ENCODE data around the gene PRXL2C. TPM values are rescaled to one million over a fixed set of nuclear protein-coding genes. Genes with fewer than 3 reads are reported as not detected.
A peak's percentile ranks its signal among the peaks of the same experiment; 100 is the strongest.
"Not testable (repeated sequence)": the region's sequence is repeated elsewhere in the genome, so short reads cannot be mapped to it uniquely, and the experiment has no call there.

PRXL2C gene
- total RNA-seq, 1 donor from 2014 or later: 16.7 TPM

GRCh38 chr9:96668868-96669534 is 13.9 kb upstream of the PRXL2C start:
- H3K4me3 ChIP-seq (ENCODE audit: low read length in 3 of 3): no peak overlapping the region
- no peak overlapping the region for H3K9ac ChIP-seq (ENCODE audit: low read depth in 1 of 3, low read length in 3 of 3)
- no peaks in the 10 kb centered on the region for H3K36me3 ChIP-seq (ENCODE audit: control insufficient read depth in 3 of 3, insufficient read depth in 3 of 3, low read length in 3 of 3)
- H3K9me3 ChIP-seq (ENCODE audit: control insufficient read depth in 3 of 3, low read length in 3 of 3): no peaks in the 10 kb centered on the region
- no peaks in the 10 kb centered on the region for H3K27me3 ChIP-seq (ENCODE audit: control insufficient read depth in 3 of 3, insufficient read depth in 3 of 3, low read length in 3 of 3)
- no peaks in the 10 kb centered on the region for H3K4me1 ChIP-seq (ENCODE audit: control insufficient read depth in 3 of 3, insufficient read depth in 3 of 3, low read length in 3 of 3)
- H3K27ac ChIP-seq (ENCODE audit: low read depth, low read length): no peak overlapping the region

DNA sequence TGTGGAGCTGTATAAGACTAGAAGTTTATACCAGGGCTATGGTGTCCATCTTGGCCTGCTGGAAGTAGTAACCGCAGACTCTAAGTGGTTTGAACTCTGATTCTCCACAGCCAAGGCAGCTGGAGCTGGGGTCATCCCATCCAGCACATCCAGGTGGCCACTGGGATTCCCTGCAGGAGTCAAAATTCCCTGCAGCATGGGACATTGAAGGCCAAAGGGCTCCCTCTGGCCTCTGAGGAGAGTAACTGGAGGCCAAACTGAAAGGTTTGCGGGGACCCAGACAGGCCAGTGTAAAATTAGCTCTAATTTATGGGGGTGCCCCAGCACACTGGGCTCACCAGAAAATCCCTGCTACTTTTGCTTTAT is 12.2 kb upstream of the PRXL2C start:
- H3K4me3 ChIP-seq (ENCODE audit: low read length in 3 of 3): no peak overlapping the region
- no peaks in the 10 kb centered on the region for H3K9me3 ChIP-seq (ENCODE audit: control insufficient read depth in 3 of 3, low read length in 3 of 3)
- no peak overlapping the region for H3K9ac ChIP-seq (ENCODE audit: low read depth in 1 of 3, low read length in 3 of 3)
- H3K27me3 ChIP-seq (ENCODE audit: control insufficient read depth in 3 of 3, insufficient read depth in 3 of 3, low read length in 3 of 3): no peaks in the 10 kb centered on the region
- no peak overlapping the region for H3K27ac ChIP-seq (ENCODE audit: low read depth, low read length)
- H3K36me3 ChIP-seq (ENCODE audit: control insufficient read depth in 3 of 3, insufficient read depth in 3 of 3, low read length in 3 of 3): no peaks in the 10 kb centered on the region
- H3K4me1 ChIP-seq (ENCODE audit: control insufficient read depth in 3 of 3, insufficient read depth in 3 of 3, low read length in 3 of 3): no peaks in the 10 kb centered on the region

GRCh38 chr9:96666653-96667362 is 11.7 kb upstream of the PRXL2C start:
- H3K9ac ChIP-seq (ENCODE audit: low read depth in 1 of 3, low read length in 3 of 3); H3K4me1 ChIP-seq (ENCODE audit: control insufficient read depth in 3 of 3, insufficient read depth in 3 of 3, low read length in 3 of 3); H3K36me3 ChIP-seq (ENCODE audit: control insufficient read depth in 3 of 3, insufficient read depth in 3 of 3, low read length in 3 of 3); H3K27me3 ChIP-seq (ENCODE audit: control insufficient read depth in 3 of 3, insufficient read depth in 3 of 3, low read length in 3 of 3); H3K4me3 ChIP-seq (ENCODE audit: low read length in 3 of 3); H3K27ac ChIP-seq (ENCODE audit: low read depth, low read length); H3K9me3 ChIP-seq (ENCODE audit: control insufficient read depth in 3 of 3, low read length in 3 of 3): not testable (repeated sequence)

- no peak overlapping the region for H3K4me3 ChIP-seq (ENCODE audit: low read length in 3 of 3)
- H3K36me3 ChIP-seq (ENCODE audit: control insufficient read depth in 3 of 3, insufficient read depth in 3 of 3, low read length in 3 of 3): no peaks in the 10 kb centered on the region
- no peaks in the 10 kb centered on the region for H3K9me3 ChIP-seq (ENCODE audit: control insufficient read depth in 3 of 3, low read length in 3 of 3)
- no peaks in the 10 kb centered on the region for H3K4me1 ChIP-seq (ENCODE audit: control insufficient read depth in 3 of 3, insufficient read depth in 3 of 3, low read length in 3 of 3)
- H3K9ac ChIP-seq (ENCODE audit: low read depth in 1 of 3, low read length in 3 of 3): no peak overlapping the region
- no peaks in the 10 kb centered on the region for H3K27me3 ChIP-seq (ENCODE audit: control insufficient read depth in 3 of 3, insufficient read depth in 3 of 3, low read length in 3 of 3)
- H3K27ac ChIP-seq (ENCODE audit: low read depth, low read length): no peak overlapping the region
Measured at GRCh38 chr9:96665789-96666188, 10.7 kb upstream of the PRXL2C start.

DNA sequence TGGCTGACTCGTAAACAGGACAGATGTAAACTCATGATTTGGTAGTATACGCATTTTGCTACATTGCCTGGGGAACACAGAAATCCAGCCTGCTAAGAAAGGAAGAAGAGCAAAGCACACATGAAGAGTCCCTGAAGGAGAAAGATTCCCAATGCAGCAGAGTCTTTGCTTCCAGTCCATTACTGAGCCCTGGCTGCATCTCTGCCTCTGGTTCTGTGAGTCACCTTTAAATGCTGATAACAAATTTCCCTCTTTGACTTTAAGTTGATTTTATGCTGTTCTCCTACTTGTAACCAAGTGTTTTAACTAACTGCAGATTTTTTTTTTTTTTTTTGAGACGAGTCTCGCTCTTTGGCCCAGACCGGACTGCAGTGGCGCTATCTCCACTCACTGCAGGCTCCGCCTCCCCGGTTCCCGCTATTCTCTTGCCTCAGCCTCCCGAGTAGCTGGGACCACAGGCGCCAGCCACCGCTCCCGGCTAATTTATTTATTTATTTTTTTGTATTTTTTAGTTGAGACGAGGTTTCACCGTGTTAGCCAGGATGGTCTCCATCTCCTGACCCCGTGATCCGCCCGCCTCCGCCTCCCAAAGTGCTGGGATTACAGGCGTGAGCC is 8.5 kb upstream of the PRXL2C start:
- Histone ChIP-seq H3K27ac (ENCODE audit: low read depth, low read length) (no peak overlapping the region), H3K27me3 (ENCODE audit: control insufficient read depth in 3 of 3, insufficient read depth in 3 of 3, low read length in 3 of 3) (no peaks in the 10 kb centered on the region), H3K9ac (ENCODE audit: low read depth in 1 of 3, low read length in 3 of 3) (no peak overlapping the region), H3K4me1 (ENCODE audit: control insufficient read depth in 3 of 3, insufficient read depth in 3 of 3, low read length in 3 of 3) (no peaks in the 10 kb centered on the region), H3K9me3 (ENCODE audit: control insufficient read depth in 3 of 3, low read length in 3 of 3) (no peaks in the 10 kb centered on the region), H3K4me3 (ENCODE audit: low read length in 3 of 3) (no peak overlapping the region), H3K36me3 (ENCODE audit: control insufficient read depth in 3 of 3, insufficient read depth in 3 of 3, low read length in 3 of 3) (no peaks in the 10 kb centered on the region)

DNA sequence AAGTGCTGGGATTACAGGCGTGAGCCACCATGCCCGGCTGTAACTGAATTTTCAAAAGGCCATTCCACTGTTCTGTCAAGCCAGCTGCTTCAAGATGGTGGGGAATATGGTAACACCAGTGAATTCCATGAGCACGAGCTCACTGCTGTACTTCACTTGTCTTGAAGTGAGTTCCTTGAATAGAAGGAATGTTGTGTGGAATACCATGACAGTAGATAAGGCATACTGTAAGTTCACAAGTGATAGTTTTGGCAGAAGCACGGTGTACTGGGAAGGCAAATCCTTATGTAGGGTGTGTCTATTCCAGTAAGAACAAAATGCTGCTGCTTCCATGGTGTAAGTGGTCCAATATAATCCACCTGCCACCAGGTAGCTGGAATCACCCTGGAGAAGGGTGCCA is 6.6 kb upstream of the PRXL2C start:
- no peak overlapping the region for H3K4me3 ChIP-seq (ENCODE audit: low read length in 3 of 3)
- no peaks in the 10 kb centered on the region for H3K4me1 ChIP-seq (ENCODE audit: control insufficient read depth in 3 of 3, insufficient read depth in 3 of 3, low read length in 3 of 3)
- H3K9me3 ChIP-seq (ENCODE audit: control insufficient read depth in 3 of 3, low read length in 3 of 3): no peaks in the 10 kb centered on the region
- no peak overlapping the region for H3K27ac ChIP-seq (ENCODE audit: low read depth, low read length)
- H3K9ac ChIP-seq (ENCODE audit: low read depth in 1 of 3, low read length in 3 of 3): no peak overlapping the region
- no peaks in the 10 kb centered on the region for H3K36me3 ChIP-seq (ENCODE audit: control insufficient read depth in 3 of 3, insufficient read depth in 3 of 3, low read length in 3 of 3)
- no peaks in the 10 kb centered on the region for H3K27me3 ChIP-seq (ENCODE audit: control insufficient read depth in 3 of 3, insufficient read depth in 3 of 3, low read length in 3 of 3)

DNA sequence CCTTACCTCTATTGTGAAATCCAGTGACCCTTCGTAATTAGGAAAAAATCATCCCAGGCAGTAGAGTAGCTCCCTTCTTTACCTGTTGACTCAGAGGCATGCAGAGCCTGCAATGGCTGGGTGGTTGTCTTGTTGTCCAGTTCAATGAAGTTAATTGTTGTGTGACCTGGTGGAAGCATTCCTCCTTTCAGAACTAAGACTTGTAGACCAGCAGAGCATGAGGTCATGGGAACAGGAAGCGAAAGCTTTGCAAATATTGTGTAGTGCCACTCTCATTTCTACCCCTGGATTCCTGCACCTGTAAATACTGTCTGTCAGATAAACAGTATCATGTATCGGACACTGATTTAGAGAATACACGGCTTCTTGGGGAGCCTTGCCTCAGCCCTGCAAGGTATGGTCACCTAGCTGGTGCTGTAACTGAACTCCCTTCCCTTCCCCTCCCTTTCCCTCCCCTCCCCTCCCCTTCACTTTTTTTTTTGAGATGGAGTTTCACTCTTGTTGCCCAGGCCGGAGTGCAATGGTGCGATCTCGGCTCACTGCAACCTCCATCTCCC is 5.7 kb upstream of the PRXL2C start:
- no peak overlapping the region for H3K4me3 ChIP-seq (ENCODE audit: low read length in 3 of 3)
- no peaks in the 10 kb centered on the region for H3K27me3 ChIP-seq (ENCODE audit: control insufficient read depth in 3 of 3, insufficient read depth in 3 of 3, low read length in 3 of 3)
- no peaks in the 10 kb centered on the region for H3K9me3 ChIP-seq (ENCODE audit: control insufficient read depth in 3 of 3, low read length in 3 of 3)
- H3K27ac ChIP-seq (ENCODE audit: low read depth, low read length): no peak overlapping the region
- no peaks in the 10 kb centered on the region for H3K36me3 ChIP-seq (ENCODE audit: control insufficient read depth in 3 of 3, insufficient read depth in 3 of 3, low read length in 3 of 3)
- H3K9ac ChIP-seq (ENCODE audit: low read depth in 1 of 3, low read length in 3 of 3): no peak overlapping the region
- no peaks in the 10 kb centered on the region for H3K4me1 ChIP-seq (ENCODE audit: control insufficient read depth in 3 of 3, insufficient read depth in 3 of 3, low read length in 3 of 3)

DNA sequence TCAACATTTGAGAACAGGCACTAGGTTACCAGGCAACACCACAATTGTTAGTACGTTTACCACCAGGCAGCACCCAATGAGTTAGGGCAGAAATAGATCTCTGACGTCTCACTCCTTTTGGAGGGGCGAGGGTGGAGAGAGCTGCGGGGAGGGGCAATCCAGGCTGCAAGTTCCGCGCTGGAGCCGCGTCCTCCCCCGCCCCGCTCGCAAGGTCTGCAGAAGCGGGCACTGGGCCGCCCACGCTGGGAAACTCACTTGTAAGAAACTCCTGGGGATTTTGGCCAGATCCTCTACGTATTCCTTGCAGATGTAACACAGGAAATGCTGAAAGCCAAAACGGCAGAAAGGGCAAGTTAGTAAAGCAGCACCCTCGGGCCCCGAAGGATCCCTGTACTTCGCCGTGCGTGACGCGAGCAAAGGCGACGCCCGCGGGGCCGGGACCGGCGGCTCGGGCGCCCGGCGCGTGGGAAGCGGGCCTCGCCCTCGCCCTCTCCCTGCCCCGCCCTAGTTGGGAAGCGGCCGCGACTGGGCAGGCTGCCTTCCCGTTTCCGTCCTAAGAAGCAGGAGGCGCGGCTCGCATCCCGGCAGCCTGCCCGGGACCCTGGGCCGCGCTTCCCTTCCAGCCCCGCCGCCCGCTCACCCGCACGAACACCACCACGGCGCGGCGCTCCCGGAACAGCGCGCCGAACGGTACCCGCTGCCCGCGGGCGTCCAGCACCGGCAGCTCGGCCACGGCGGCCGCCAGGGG is 493 bp downstream of the PRXL2C start:
- H3K9ac ChIP-seq (ENCODE audit: low read depth in 1 of 3, low read length in 3 of 3): peak overlapping the region; percentile 85 to 93 (median 91)
- H3K9me3 ChIP-seq (ENCODE audit: control insufficient read depth in 3 of 3, low read length in 3 of 3): no peaks in the 10 kb centered on the region
- H3K36me3 ChIP-seq (ENCODE audit: control insufficient read depth in 3 of 3, insufficient read depth in 3 of 3, low read length in 3 of 3): peaks cover 0 to 10% (median 8%) of the 10 kb centered on the region in 3 donors
- H3K4me1 ChIP-seq (ENCODE audit: control insufficient read depth in 3 of 3, insufficient read depth in 3 of 3, low read length in 3 of 3): peaks cover 6 to 16% (median 9%) of the 10 kb centered on the region in 3 donors
- H3K27me3 ChIP-seq (ENCODE audit: control insufficient read depth in 3 of 3, insufficient read depth in 3 of 3, low read length in 3 of 3): no peaks in the 10 kb centered on the region
- H3K27ac ChIP-seq (ENCODE audit: low read depth, low read length): peak overlapping the region; percentile 96
- peak overlapping the region; percentile 80 to 84 (median 82) for H3K4me3 ChIP-seq (ENCODE audit: low read length in 3 of 3)

DNA sequence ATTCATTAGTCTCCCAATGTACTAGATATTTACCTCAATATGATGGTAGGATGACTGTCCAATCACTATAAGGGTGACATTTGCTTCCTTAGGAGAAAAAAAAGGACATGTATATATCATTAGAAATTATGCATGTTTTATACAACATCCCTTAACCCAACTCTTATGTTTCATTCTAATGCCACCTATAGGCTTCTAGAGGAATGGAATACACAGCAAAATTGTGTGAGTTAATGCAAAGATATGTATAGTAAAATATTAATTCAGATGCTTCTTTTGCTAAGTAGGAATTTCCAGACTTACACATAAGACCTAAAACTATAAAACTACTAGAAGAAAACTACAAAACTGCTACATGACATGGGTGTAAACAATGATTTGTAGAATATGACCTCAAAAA is 3.5 kb downstream of the PRXL2C start:
- Histone ChIP-seq H3K9me3 (ENCODE audit: control insufficient read depth in 3 of 3, low read length in 3 of 3) (no peaks in the 10 kb centered on the region), H3K4me1 (ENCODE audit: control insufficient read depth in 3 of 3, insufficient read depth in 3 of 3, low read length in 3 of 3) (peaks cover 10 to 19% (median 15%) of the 10 kb centered on the region in 3 donors), H3K36me3 (ENCODE audit: control insufficient read depth in 3 of 3, insufficient read depth in 3 of 3, low read length in 3 of 3) (peaks cover 0 to 10% (median 9%) of the 10 kb centered on the region in 3 donors), H3K27ac (ENCODE audit: low read depth, low read length) (no peak overlapping the region), H3K4me3 (ENCODE audit: low read length in 3 of 3) (no peak overlapping the region), H3K9ac (ENCODE audit: low read depth in 1 of 3, low read length in 3 of 3) (no peak overlapping the region), H3K27me3 (ENCODE audit: control insufficient read depth in 3 of 3, insufficient read depth in 3 of 3, low read length in 3 of 3) (no peaks in the 10 kb centered on the region)
